B cell (primary cell): Measurements from ENCODE around the gene ABLIM1. TPM values are rescaled to one million over a fixed set of nuclear protein-coding genes. Genes with fewer than 3 reads are reported as not detected.

Experiments
- ATAC-seq: fragments of 200-7000 bp; cut with Tn5 transposase; one replicate; pipeline ENCODE4 v1.10.0; 2021; ENCODE audit warnings: low read depth, mild to moderate bottlenecking, moderate number of reproducible peaks, moderate library complexity
- CTCF ChIA-PET: fragments of 350-600 bp; sonication (Branson Sonifier 250); formaldehyde crosslinking; loops from one replicate; lab custom pipeline; 2021; ENCODE audit warnings: antibody characterized with exemption, inconsistent platforms; lab: Charles Lee
- POLR2A ChIA-PET: fragments of 350-600 bp; sonication (Branson Sonifier 250); formaldehyde crosslinking; loops from one replicate; lab custom pipeline; 2021; ENCODE audit warnings: antibody characterized with exemption; lab: Charles Lee
- DNase-seq: peaks from one replicate; pipeline ENCODE4 v3.0.0; 2013
- H2AFZ ChIP-seq: 2 replicates; pipeline ENCODE4 v1.6.1; 2012; ENCODE audit warnings: mild to moderate bottlenecking, low read depth, low read length; ENCODE audit not compliant: insufficient read depth, poor library complexity, severe bottlenecking
- H3K27ac ChIP-seq, 2 donors: 1 replicate in 1 of 2; 2 replicates in 1 of 2; pipeline ENCODE4 v1.5.1; 2012 to 2013; ENCODE audit warnings: low read length in 2 of 2, mild to moderate bottlenecking in 2 of 2, moderate library complexity in 1 of 2
- H3K27me3 ChIP-seq, 4 experiments: fragments of 200-600 bp in 1 of 4; sonication (generic) in 1 of 4; replicated peaks in 1 of 4; 1 replicate in 2 of 4; 2 replicates in 2 of 4; pipeline versions ENCODE4 v1.6.1 to v1.7.0; 2013 to 2016; ENCODE audit warnings: low read length in 3 of 4, mild to moderate bottlenecking in 2 of 4, mixed read lengths in 1 of 4, moderate library complexity in 1 of 4; ENCODE audit not compliant: insufficient read depth in 4 of 4, control insufficient read depth in 3 of 4; ENCODE audit errors: control extremely low read depth in 1 of 4
- H3K36me3 ChIP-seq, 2 experiments: replicated peaks in 1 of 2; 1 replicate in 1 of 2; 2 replicates in 1 of 2; pipeline versions ENCODE4 v1.6.1 to v1.7.1; 2013; ENCODE audit warnings: low read length in 1 of 2; ENCODE audit not compliant: insufficient read depth in 2 of 2, control insufficient read depth in 1 of 2; ENCODE audit errors: control extremely low read depth in 1 of 2, extremely low read depth in 1 of 2
- H3K4me1 ChIP-seq, 2 donors: fragments of 200-600 bp in 1 of 2; sonication (generic) in 1 of 2; 1 replicate in 1 of 2; 2 replicates in 1 of 2; pipeline versions ENCODE4 v1.5.1 to v1.6.1; 2013 to 2017; ENCODE audit warnings: low read length in 2 of 2; ENCODE audit not compliant: control insufficient read depth in 2 of 2, insufficient read depth in 2 of 2
- H3K4me2 ChIP-seq: replicated peaks from 2 replicates; pipeline ENCODE3; 2012; ENCODE audit warnings: mild to moderate bottlenecking, low read depth, low read length; ENCODE audit not compliant: poor library complexity, severe bottlenecking
- H3K4me3 ChIP-seq, 5 experiments: fragments of 200-600 bp in 1 of 5; sonication (generic) in 1 of 5; 1 replicate in 3 of 5; 2 replicates in 2 of 5; pipeline versions ENCODE4 v1.5.1 to v1.7.0; 2011 to 2016; ENCODE audit warnings: low read length in 4 of 5, mild to moderate bottlenecking in 4 of 5, low read depth in 2 of 5, control low read depth in 1 of 5, moderate library complexity in 1 of 5; ENCODE audit not compliant: insufficient read depth in 1 of 5; ENCODE audit errors: control extremely low read depth in 1 of 5, extremely low read depth in 1 of 5
- H3K79me2 ChIP-seq: fragments of 200-600 bp; sonication (generic); one replicate; pipeline ENCODE4 v1.6.0; 2016; ENCODE audit warnings: low read length; ENCODE audit not compliant: control insufficient read depth, insufficient read depth
- H3K9ac ChIP-seq: fragments of 200-600 bp; sonication (generic); 2 replicates; pipeline ENCODE4 v1.6.1; 2017; ENCODE audit warnings: mild to moderate bottlenecking, low read length, moderate library complexity
- H3K9me3 ChIP-seq, 3 donors: one replicate each; pipeline versions ENCODE4 v1.6.1 to v1.7.1; 2013; ENCODE audit warnings: low read length in 2 of 3; ENCODE audit not compliant: control insufficient read depth in 2 of 3, insufficient read depth in 1 of 3; ENCODE audit errors: control extremely low read depth in 1 of 3
- H4K20me1 ChIP-seq: 2 replicates; pipeline ENCODE4 v1.6.0; 2012; ENCODE audit warnings: mild to moderate bottlenecking, low read length; ENCODE audit not compliant: insufficient read depth, control insufficient read depth, poor library complexity, severe bottlenecking
- H3K27ac Mint-ChIP-seq: one replicate; pipeline ENCODE4 v1.8.0; 2021; ENCODE audit warnings: mixed read lengths
- H3K27me3 Mint-ChIP-seq: one replicate; pipeline ENCODE4 v1.8.0; 2021; ENCODE audit warnings: mixed read lengths
- H3K4me1 Mint-ChIP-seq: one replicate; pipeline ENCODE4 v1.8.0; 2021; ENCODE audit warnings: mixed read lengths
- H3K4me3 Mint-ChIP-seq: one replicate; pipeline ENCODE4 v1.8.0; 2021; ENCODE audit warnings: mixed read lengths
- H3K9me3 Mint-ChIP-seq: one replicate; pipeline ENCODE4 v1.8.0; 2022; ENCODE audit warnings: mixed read lengths; ENCODE audit not compliant: insufficient read depth
- CTCF ChIP-seq: fragments of 200-600 bp; IDR thresholded peaks from one replicate; pipeline ENCODE4 v1.8.0; 2022; ENCODE audit warnings: antibody characterized with exemption, mild to moderate bottlenecking
- EZH2 ChIP-seq: IDR thresholded peaks from 2 replicates; pipeline ENCODE4 v1.6.1; 2012; ENCODE audit warnings: borderline replicate concordance, low read depth, mild to moderate bottlenecking, moderate library complexity, low read length; ENCODE audit not compliant: insufficient read depth, poor library complexity, severe bottlenecking
- WGBS: methylation state at CpG from one replicate; pipeline ENCODE4 v1.1.5; 2013; ENCODE audit warnings: missing lambda C conversion rate; ENCODE audit not compliant: insufficient coverage; 5-methylcytosine and 5-hydroxymethylcytosine counted together
- intact Hi-C: fragments of 100-400 bp; cut with micrococcal nuclease; formaldehyde crosslinking; loops from one replicate; pipeline ENCODE4 v1.10.0; 2022
- polyA plus RNA-seq: library from polyadenylated mRNA; depleted of rRNA; stranded (reverse); fragments of >200 nt; gene quantifications from 2 replicates; pipeline ENCODE4 v1.2.3, GENCODE V29; 2012
- total RNA-seq, 2 donors: library from RNA; stranded (reverse); fragments of 120-200 nt in 1 of 2; gene quantifications; 1 replicate in 1 of 2; 2 replicates in 1 of 2; pipeline versions ENCODE4 v1.2.3 to v1.2.4, GENCODE V29; 2013 to 2022

Gene ABLIM1
- total and polyA plus RNA-seq, 2 donors (not counting 1 experiment from before 2014, with no cell fraction given): 55.6 to 148 TPM

GRCh38 chr10:114519306-114519669 lies 138.8 kb downstream of the ABLIM1 start:
- TF ChIP-seq EZH2 (no peak), CTCF (no peak)
- H3K4me3 ChIP-seq: no peak overlapping the region
- peak overlapping the region; percentile 5 for H3K4me2 ChIP-seq
- H3K4me3 Mint-ChIP-seq: peak overlapping the region; percentile 7
- ATAC-seq: no peak
- DNase-seq: no peak
- POLR2A ChIA-PET: no interaction called here
- H3K27me3 Mint-ChIP-seq: no peaks in the 10 kb centered on the region
- WGBS: 96% methylated on average over 3 of the region's 5 CpGs
- H4K20me1 ChIP-seq: peaks cover 96% of the 10 kb centered on the region
- peaks cover 83 to 91% of the 10 kb centered on the region in 2 donors for H3K4me1 ChIP-seq
- no peaks in the 10 kb centered on the region for H3K9me3 ChIP-seq
- H3K9me3 Mint-ChIP-seq: no peaks in the 10 kb centered on the region
- H3K27ac Mint-ChIP-seq: peak overlapping the region; percentile 51
- no peaks in the 10 kb centered on the region for H3K27me3 ChIP-seq
- peaks cover 0 to 10% of the 10 kb centered on the region in 2 experiments for H3K36me3 ChIP-seq
- H3K27ac ChIP-seq: no peak overlapping the region
- H3K79me2 ChIP-seq: peaks cover 100% of the 10 kb centered on the region
- intact Hi-C loops: no loop called here
- CTCF ChIA-PET: interaction anchor here (0.9 to 16.9 kb wide), 6 partner anchors 8 to 215 kb away, joined by 3 to 212 read pairs (median 12); no protein-coding TSS in a partner anchor
- H2AFZ ChIP-seq: no peak overlapping the region
- H3K9ac ChIP-seq: no peak overlapping the region
- H3K4me1 Mint-ChIP-seq: peaks cover 93% of the 10 kb centered on the region

GRCh38 chr10:114518401-114519305 lies 139.4 kb downstream of the ABLIM1 start:
- peaks cover 100% of the 10 kb centered on the region for H3K79me2 ChIP-seq
- no peak overlapping the region for H3K9ac ChIP-seq
- Mint-ChIP-seq H3K4me1 (peaks cover 91% of the 10 kb centered on the region), H3K27me3 (no peaks in the 10 kb centered on the region), H3K4me3 (no peak overlapping the region), H3K9me3 (no peaks in the 10 kb centered on the region), H3K27ac (peak overlapping the region; percentile 51)
- no peak overlapping the region for H3K4me3 ChIP-seq
- H3K36me3 ChIP-seq: peaks cover 0 to 10% of the 10 kb centered on the region in 2 experiments
- H2AFZ ChIP-seq: no peak overlapping the region
- H3K4me1 ChIP-seq: peaks cover 76 to 85% of the 10 kb centered on the region in 2 donors
- H3K27me3 ChIP-seq: no peaks in the 10 kb centered on the region
- ChIA-PET CTCF (interaction anchor here (0.9 to 16.9 kb wide), 5 partner anchors 8 to 46 kb away, joined by 3 to 212 read pairs (median 22); no protein-coding TSS in a partner anchor), POLR2A (no interaction called here)
- H3K27ac ChIP-seq: no peak overlapping the region
- WGBS: 100% methylated on average over 1 of the region's 4 CpGs
- H3K4me2 ChIP-seq: no peak overlapping the region
- DNase-seq (no peak), ATAC-seq (no peak)
- H3K9me3 ChIP-seq: no peaks in the 10 kb centered on the region
- intact Hi-C loops: no loop called here
- peaks cover 97% of the 10 kb centered on the region for H4K20me1 ChIP-seq
- no peak for TF ChIP-seq CTCF
- no peak for TF ChIP-seq EZH2
